Panc1 (cell line): ENCODE measurements around the gene TMEM182. TPM values are rescaled to one million over a fixed set of nuclear protein-coding genes. Genes with fewer than 3 reads are reported as not detected.
A peak's percentile ranks its signal among the peaks of the same experiment; 100 is the strongest.

Experiments
- ATAC-seq: fragments of 200-7000 bp; cut with Tn5 transposase; 2 replicates; pipeline ENCODE4 v1.9.1; 2020; ENCODE audit warnings: mild to moderate bottlenecking, moderate library complexity
- BruUV-seq: library from RNA; stranded (reverse); fragments of 400-500 nt; replicated peaks from 2 replicates; lab custom pipeline; 2021; lab: Mats Ljungman, UMichigan
- CTCF ChIA-PET: fragments of 300-600 bp; sonication (Branson Sonifier 250); formaldehyde crosslinking; loops from one replicate; lab custom pipeline; 2022; ENCODE audit warnings: antibody characterized with exemption; lab: Charles Lee
- POLR2A ChIA-PET: fragments of 300-600 bp; sonication (Branson Sonifier 250); formaldehyde crosslinking; loops from one replicate; lab custom pipeline; 2022; ENCODE audit warnings: antibody characterized with exemption; lab: Charles Lee
- DNase-seq: peaks from one replicate; pipeline ENCODE4 v3.0.0-alpha.2; 2010; ENCODE audit warnings: low read depth, low spot score
- H3K27ac ChIP-seq: 2 replicates; pipeline ENCODE4 v1.5.1; 2011; ENCODE audit warnings: mild to moderate bottlenecking, low read length, inconsistent platforms
- H3K27me3 ChIP-seq: fragments of 200-500 bp; sonication (Bioruptor generic); 2 replicates; pipeline ENCODE4 v1.6.0; 2014; ENCODE audit warnings: low read length, inconsistent platforms; ENCODE audit not compliant: control insufficient read depth, insufficient read depth
- H3K36me3 ChIP-seq: fragments of 200-500 bp; sonication (Bioruptor generic); 2 replicates; pipeline ENCODE4 v1.5.1; 2014; ENCODE audit warnings: inconsistent platforms, mild to moderate bottlenecking, low read length, moderate library complexity; ENCODE audit not compliant: control insufficient read depth, insufficient read depth
- H3K4me1 ChIP-seq: 2 replicates; pipeline ENCODE4 v1.5.1; 2011; ENCODE audit warnings: inconsistent platforms, mild to moderate bottlenecking, low read length, moderate library complexity; ENCODE audit not compliant: control insufficient read depth, insufficient read depth
- H3K4me3 ChIP-seq, 2 experiments: 2 replicates each; pipeline ENCODE4 v1.5.1; 2011 to 2012; ENCODE audit warnings: low read depth in 2 of 2, low read length in 2 of 2, mild to moderate bottlenecking in 2 of 2, inconsistent platforms in 1 of 2, moderate library complexity in 1 of 2
- H3K9me3 ChIP-seq: fragments of 200-500 bp; sonication (Bioruptor generic); 2 replicates; pipeline ENCODE4 v1.5.1; 2014; ENCODE audit warnings: low read depth, mild to moderate bottlenecking, inconsistent platforms, low read length, moderate library complexity; ENCODE audit not compliant: control insufficient read depth, insufficient read depth
- CTCF ChIP-seq: fragments of 450-650 bp; IDR thresholded peaks from 2 replicates; pipeline ENCODE4 v1.5.1; 2017; ENCODE audit warnings: mild to moderate bottlenecking
- POLR2AphosphoS5 ChIP-seq: IDR thresholded peaks from 2 replicates; pipeline ENCODE4 v1.6.1; 2012; ENCODE audit warnings: mild to moderate bottlenecking, low read depth, low read length, moderate library complexity
- REST ChIP-seq, 2 experiments: IDR thresholded peaks; 2 replicates each; pipeline ENCODE4 v1.6.1; 2011 to 2012; ENCODE audit warnings: low read depth in 2 of 2, control low read depth in 1 of 2, low read length in 1 of 2, mild to moderate bottlenecking in 1 of 2, moderate library complexity in 1 of 2; ENCODE audit not compliant: insufficient read depth in 1 of 2
- SIN3A ChIP-seq: IDR thresholded peaks from 2 replicates; pipeline ENCODE4 v1.6.1; 2012; ENCODE audit warnings: low read depth, mild to moderate bottlenecking, low read length, moderate library complexity, borderline replicate concordance; ENCODE audit not compliant: insufficient read depth
- TCF7L2 ChIP-seq: IDR thresholded peaks from 2 replicates; pipeline ENCODE4 v1.6.1; 2011; ENCODE audit warnings: mild to moderate bottlenecking, low read depth, low read length, inconsistent platforms
- in situ Hi-C: cut with HindIII; loops from 2 replicates; pipeline ENCODE4 v1.10.0; 2016; ENCODE audit warnings: low sequenced_read_pairs, low pct_unique_long_range_greater_than_20kb
- intact Hi-C: fragments of 100-400 bp; cut with micrococcal nuclease; formaldehyde crosslinking; loops from one replicate; pipeline ENCODE4 v1.10.0; 2022; ENCODE audit not compliant: unreplicated experiment
- total RNA-seq: library from RNA; stranded (reverse); gene quantifications from one replicate; pipeline ENCODE4 v1.2.1, GENCODE V29; 2021; ENCODE audit not compliant: unreplicated experiment

TMEM182 gene
- total RNA-seq, 1 experiment from 2014 or later, result 6.2 TPM

GRCh38 chr2:102735416-102736109, 26.3 kb upstream of the TMEM182 start:
- H3K27ac ChIP-seq, result peak overlapping the region; percentile 89
- in situ Hi-C loops, result no loop called here
- CTCF ChIA-PET, result interaction anchor here (1.9 kb wide), 1 partner anchor 18 kb away, joined by 8 read pairs; no protein-coding TSS in a partner anchor
- no peaks in the 10 kb centered on the region for H3K9me3 ChIP-seq
- peaks cover 13% of the 10 kb centered on the region for H3K4me1 ChIP-seq
- intact Hi-C loops, result no loop called here
- ATAC-seq, result no peak
- DNase-seq, result no peak
- no TSS peak for BruUV-seq
- no peaks in the 10 kb centered on the region for H3K27me3 ChIP-seq
- TF ChIP-seq TCF7L2 (no peak), POLR2AphosphoS5 (no peak), CTCF (no peak)
- H3K4me3 ChIP-seq, result peak overlapping the region; percentile 84 to 93
- H3K36me3 ChIP-seq, result peaks cover 4% of the 10 kb centered on the region
- POLR2A ChIA-PET, result interaction anchor here (0.6 kb wide), 1 partner anchor 373 kb away, joined by 5 read pairs; no protein-coding TSS in a partner anchor

- Histone ChIP-seq H3K27me3 (no peaks in the 10 kb centered on the region), H3K4me1 (peaks cover 13% of the 10 kb centered on the region), H3K36me3 (peaks cover 2% of the 10 kb centered on the region), H3K9me3 (no peaks in the 10 kb centered on the region), H3K4me3 (peak overlapping the region; percentile 84 to 93), H3K27ac (peak overlapping the region; percentile 89)
- ChIA-PET CTCF (interaction anchor here (1.9 kb wide), 1 partner anchor 17 kb away, joined by 8 read pairs; no protein-coding TSS in a partner anchor), POLR2A (no interaction called here)
- intact Hi-C loops, result no loop called here
- BruUV-seq, result no TSS peak
- in situ Hi-C loops, result no loop called here
- peak; percentile 72 for ATAC-seq
- no peak for TF ChIP-seq TCF7L2
- TF ChIP-seq REST (IDR thresholded peaks at IDR 0.05; ENCODE audit: insufficient read depth in 1 of 2, low read depth in 2 of 2, low read length in 1 of 2), result no peak
- no peak for TF ChIP-seq POLR2AphosphoS5
- no peak for TF ChIP-seq CTCF
- no peak for TF ChIP-seq SIN3A
- DNase-seq, result no peak
Observed at GRCh38 chr2:102736110-102736409, 25.8 kb upstream of the TMEM182 start.
